Measurements from ENCODE around the gene GABRA5.
"Not testable (repeated sequence)": the region's sequence is repeated elsewhere in the genome, so short reads cannot be mapped to it uniquely, and the experiment has no call there.

GABRA5 gene

GRCh38 chr15:26866298-26867199 lies at the start of gene GABRA5:
Gene GABRA5 (plus strand): TSS chr15:26867062. CDS start chr15:26869249, 2,187 bp downstream.
- no peak for DNase-seq

- not testable (repeated sequence) for DNase-seq
Observed at GRCh38 chr15:26831191-26831590, 35.7 kb upstream of the GABRA5 start.

- no peak for DNase-seq
Observed at GRCh38 chr15:26831951-26832350, 34.9 kb upstream of the GABRA5 start.

GRCh38 chr15:26838742-26839460 lies 28.0 kb upstream of the GABRA5 start:
- no peak for DNase-seq

- no peak for DNase-seq
Observed at GRCh38 chr15:26841514-26841913, 25.3 kb upstream of the GABRA5 start.

GRCh38 chr15:26841941-26842340 lies 24.9 kb upstream of the GABRA5 start:
- no peak for DNase-seq

GRCh38 chr15:26842391-26842790 lies 24.5 kb upstream of the GABRA5 start:
- DNase-seq = no peak

- DNase-seq = no peak
Observed at GRCh38 chr15:26844901-26845300, 22.0 kb upstream of the GABRA5 start.

- DNase-seq = no peak
Observed at GRCh38 chr15:26848498-26848897, 18.4 kb upstream of the GABRA5 start.

- no peak for DNase-seq
Observed at GRCh38 chr15:26850161-26850560, 16.7 kb upstream of the GABRA5 start.

GRCh38 chr15:26852980-26853379 lies 13.9 kb upstream of the GABRA5 start:
- no peak for DNase-seq

GRCh38 chr15:26854435-26854834 lies 12.4 kb upstream of the GABRA5 start:
- no peak for DNase-seq

- DNase-seq = no peak
Observed at GRCh38 chr15:26864664-26865191, 2.1 kb upstream of the GABRA5 start.

GRCh38 chr15:26867200-26868007 lies 542 bp downstream of the GABRA5 start:
- DNase-seq = no peak

GRCh38 chr15:26868029-26868685 lies 1.3 kb downstream of the GABRA5 start:
- no peak for DNase-seq

- DNase-seq = no peak
Observed at GRCh38 chr15:26869628-26870027, 2.8 kb downstream of the GABRA5 start.

GRCh38 chr15:26870346-26870745 lies 3.5 kb downstream of the GABRA5 start:
- no peak for DNase-seq

GRCh38 chr15:26872206-26872605 lies 5.3 kb downstream of the GABRA5 start:
- no peak for DNase-seq

GRCh38 chr15:26873846-26874245 lies 7.0 kb downstream of the GABRA5 start:
- no peak for DNase-seq

- no peak for DNase-seq
Observed at GRCh38 chr15:26874774-26875475, 8.1 kb downstream of the GABRA5 start.

- DNase-seq = no peak
Observed at GRCh38 chr15:26875476-26875850, 8.6 kb downstream of the GABRA5 start.

GRCh38 chr15:26877831-26878230 lies 11.0 kb downstream of the GABRA5 start:
- no peak for DNase-seq

Data from activated CD4-positive, alpha-beta T cell treated with anti-CD3 and anti-CD28 coated beads for 4 hours (primary cell).